Parathyroid adenoma (tissue), 2 donors: ENCODE results near the gene CHST12.

Source experiments
- H2AFZ ChIP-seq: fragments of 300-600 bp; sonication (generic); one replicate; pipeline ENCODE4 v1.7.0; 2017; ENCODE audit warnings: antibody characterized with exemption, mild to moderate bottlenecking
- H3K27ac ChIP-seq: fragments of 300-600 bp; sonication (generic); one replicate; pipeline ENCODE4 v1.7.0; 2017
- H3K27me3 ChIP-seq: fragments of 300-600 bp; sonication (generic); one replicate; pipeline ENCODE4 v1.7.0; 2017; ENCODE audit warnings: low read length; ENCODE audit not compliant: control insufficient read depth, insufficient read depth
- H3K36me3 ChIP-seq: fragments of 300-600 bp; sonication (generic); one replicate; pipeline ENCODE4 v1.7.0; 2017; ENCODE audit warnings: low read length; ENCODE audit not compliant: control insufficient read depth, insufficient read depth
- H3K4me1 ChIP-seq: fragments of 300-600 bp; sonication (generic); one replicate; pipeline ENCODE4 v1.7.0; 2017; ENCODE audit warnings: control low read depth
- H3K4me2 ChIP-seq: fragments of 300-600 bp; sonication (generic); one replicate; pipeline ENCODE4 v1.7.0; 2017; ENCODE audit warnings: low read length
- H3K4me3 ChIP-seq: fragments of 300-600 bp; sonication (generic); one replicate; pipeline ENCODE4 v1.7.0; 2017; ENCODE audit warnings: low read depth, low read length
- H3K79me2 ChIP-seq: fragments of 300-600 bp; sonication (generic); one replicate; pipeline ENCODE4 v1.7.0; 2017; ENCODE audit warnings: control low read depth
- H3K9ac ChIP-seq: fragments of 300-600 bp; sonication (generic); one replicate; pipeline ENCODE4 v1.7.0; 2017; ENCODE audit warnings: mild to moderate bottlenecking
- H3K9me3 ChIP-seq: fragments of 300-600 bp; sonication (generic); one replicate; pipeline ENCODE4 v1.7.0; 2017; ENCODE audit warnings: low read length; ENCODE audit not compliant: control insufficient read depth
- CTCF ChIP-seq: fragments of 300-600 bp; sonication (generic); IDR thresholded peaks from one replicate; pipeline ENCODE4 v1.7.0; 2017; ENCODE audit warnings: antibody characterized with exemption, mild to moderate bottlenecking
- donor health status: primary hyperparathyroidism.

The CHST12 gene

GRCh38 chr7:2437537-2438148 lies 34.2 kb downstream of the CHST12 start:
- Histone ChIP-seq H3K79me2 (no peaks in the 10 kb centered on the region), H3K36me3 (no peaks in the 10 kb centered on the region), H3K27ac (no peak overlapping the region), H2AFZ (no peak overlapping the region), H3K4me1 (peaks cover 5% of the 10 kb centered on the region), H3K4me3 (no peak overlapping the region), H3K27me3 (no peaks in the 10 kb centered on the region), H3K9me3 (no peaks in the 10 kb centered on the region), H3K4me2 (no peak overlapping the region), H3K9ac (no peak overlapping the region)
- TF ChIP-seq CTCF, result no peak

GRCh38 chr7:2438186-2438585 lies 34.8 kb downstream of the CHST12 start:
- Histone ChIP-seq H3K4me1 (peaks cover 5% of the 10 kb centered on the region), H3K4me3 (no peak overlapping the region), H2AFZ (no peak overlapping the region), H3K9ac (no peak overlapping the region), H3K36me3 (no peaks in the 10 kb centered on the region), H3K27ac (no peak overlapping the region), H3K79me2 (no peaks in the 10 kb centered on the region), H3K4me2 (no peak overlapping the region), H3K9me3 (no peaks in the 10 kb centered on the region), H3K27me3 (no peaks in the 10 kb centered on the region)
- no peak for TF ChIP-seq CTCF

- no peaks in the 10 kb centered on the region for H3K9me3 ChIP-seq
- no peak overlapping the region for H3K9ac ChIP-seq
- TF ChIP-seq CTCF, result no peak
- H3K4me1 ChIP-seq, result peaks cover 5% of the 10 kb centered on the region
- no peak overlapping the region for H3K4me3 ChIP-seq
- no peaks in the 10 kb centered on the region for H3K36me3 ChIP-seq
- no peak overlapping the region for H2AFZ ChIP-seq
- no peak overlapping the region for H3K4me2 ChIP-seq
- H3K27ac ChIP-seq, result no peak overlapping the region
- no peaks in the 10 kb centered on the region for H3K79me2 ChIP-seq
- H3K27me3 ChIP-seq, result no peaks in the 10 kb centered on the region
These were observed 35.4 kb downstream of the CHST12 start for GRCh38 chr7:2438775-2439174.

GRCh38 chr7:2440608-2441245 lies 37.3 kb downstream of the CHST12 start:
- H3K27me3 ChIP-seq, result no peaks in the 10 kb centered on the region
- no peak overlapping the region for H3K4me3 ChIP-seq
- H3K27ac ChIP-seq, result no peak overlapping the region
- no peak overlapping the region for H3K9ac ChIP-seq
- H3K4me1 ChIP-seq, result no peaks in the 10 kb centered on the region
- no peak overlapping the region for H3K4me2 ChIP-seq
- H3K9me3 ChIP-seq, result no peaks in the 10 kb centered on the region
- no peaks in the 10 kb centered on the region for H3K36me3 ChIP-seq
- H2AFZ ChIP-seq, result no peak overlapping the region
- TF ChIP-seq CTCF, result no peak
- H3K79me2 ChIP-seq, result no peaks in the 10 kb centered on the region
